Activated T-helper 1 cell treated with anti-CD3 and anti-CD28 coated beads, Interleukin-12 subunit alpha, Interleukin-12 subunit beta, Interleukin-2, Interleukin-4 antibody, amounts not matched to agents 30 ng/mL and 10 ng/mL and 1 ng/mL, durations not matched to agents 14 hours and 24 hours and 36 hours (primary cell): ENCODE data around the gene CHST2. TPM values are rescaled to one million over a fixed set of nuclear protein-coding genes. Genes with fewer than 3 reads are reported as not detected.

ENCODE experiments used
- DNase-seq: peaks from one replicate; pipeline ENCODE4 v3.0.0; 2021; ENCODE audit warnings: low spot score
- H3K27ac Mint-ChIP-seq: one replicate; pipeline ENCODE4 v1.8.0; 2021; ENCODE audit warnings: mild to moderate bottlenecking, mixed read lengths
- H3K27me3 Mint-ChIP-seq: one replicate; pipeline ENCODE4 v1.8.0; 2022; ENCODE audit warnings: mild to moderate bottlenecking, moderate library complexity, mixed read lengths; ENCODE audit not compliant: insufficient read depth
- H3K36me3 Mint-ChIP-seq: one replicate; pipeline ENCODE4 v1.8.0; 2021; ENCODE audit warnings: low read depth, mixed read lengths
- H3K4me1 Mint-ChIP-seq: one replicate; pipeline ENCODE4 v1.8.0; 2021; ENCODE audit warnings: low read depth, mixed read lengths
- H3K4me3 Mint-ChIP-seq: one replicate; pipeline ENCODE4 v1.8.0; 2021; ENCODE audit warnings: mild to moderate bottlenecking, moderate library complexity, mixed read lengths
- H3K9me3 Mint-ChIP-seq: one replicate; pipeline ENCODE4 v1.8.0; 2021; ENCODE audit warnings: mixed read lengths
- intact Hi-C: fragments of 100-400 bp; cut with micrococcal nuclease; formaldehyde crosslinking; loops from one replicate; pipeline ENCODE4 v1.15.1; 2024
- total RNA-seq: library from RNA; stranded (reverse); gene quantifications from 2 replicates; pipeline ENCODE4 v1.2.3, GENCODE V29; 2022

CHST2 gene
- total RNA-seq, 1 donor from 2014 or later: 11.4 TPM

- peaks cover 4% of the 10 kb centered on the region for H3K27me3 Mint-ChIP-seq
- H3K27ac Mint-ChIP-seq: no peak overlapping the region
- no peaks in the 10 kb centered on the region for H3K36me3 Mint-ChIP-seq
- H3K9me3 Mint-ChIP-seq: peaks cover 34% of the 10 kb centered on the region
- H3K4me1 Mint-ChIP-seq: peaks cover 8% of the 10 kb centered on the region
- no peak for DNase-seq
- intact Hi-C loops: no loop called here
- no peak overlapping the region for H3K4me3 Mint-ChIP-seq
Observed at GRCh38 chr3:143103652-143104051, 15.9 kb upstream of the CHST2 start.

DNA sequence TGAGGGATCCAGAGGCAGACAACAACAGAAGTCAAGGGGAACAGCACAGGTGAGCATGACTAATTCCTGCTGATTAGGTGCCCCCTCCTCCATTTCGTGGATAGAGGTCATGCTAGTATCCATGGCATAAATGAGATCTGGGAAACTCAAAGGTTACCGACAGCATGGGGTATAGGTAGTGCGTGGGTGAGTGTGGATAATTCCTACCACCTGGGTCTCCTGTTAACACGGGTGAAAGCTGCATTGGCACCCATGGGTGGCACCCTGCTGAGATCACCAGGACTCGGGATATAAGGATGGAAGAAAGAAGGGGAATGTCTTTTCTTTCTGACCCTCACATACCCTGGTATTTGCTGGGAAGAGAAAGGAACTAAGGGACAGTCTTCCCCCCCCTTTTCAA is 14.4 kb upstream of the CHST2 start:
- intact Hi-C loops: no loop called here
- no peak overlapping the region for H3K4me3 Mint-ChIP-seq
- H3K36me3 Mint-ChIP-seq: no peaks in the 10 kb centered on the region
- H3K27ac Mint-ChIP-seq: no peak overlapping the region
- no peak for DNase-seq
- peaks cover 4% of the 10 kb centered on the region for H3K27me3 Mint-ChIP-seq
- H3K9me3 Mint-ChIP-seq: peaks cover 34% of the 10 kb centered on the region
- peaks cover 8% of the 10 kb centered on the region for H3K4me1 Mint-ChIP-seq

- intact Hi-C loops: no loop called here
- H3K27ac Mint-ChIP-seq: no peak overlapping the region
- no peak overlapping the region for H3K4me3 Mint-ChIP-seq
- no peak for DNase-seq
- peaks cover 18% of the 10 kb centered on the region for H3K9me3 Mint-ChIP-seq
- no peaks in the 10 kb centered on the region for H3K27me3 Mint-ChIP-seq
- no peaks in the 10 kb centered on the region for H3K36me3 Mint-ChIP-seq
- no peaks in the 10 kb centered on the region for H3K4me1 Mint-ChIP-seq
Observed at GRCh38 chr3:143109861-143110260, 9.7 kb upstream of the CHST2 start.

GRCh38 chr3:143110371-143110770 is 9.2 kb upstream of the CHST2 start:
- no peak overlapping the region for H3K4me3 Mint-ChIP-seq
- intact Hi-C loops: no loop called here
- H3K9me3 Mint-ChIP-seq: peaks cover 13% of the 10 kb centered on the region
- DNase-seq: no peak
- no peaks in the 10 kb centered on the region for H3K36me3 Mint-ChIP-seq
- no peak overlapping the region for H3K27ac Mint-ChIP-seq
- H3K4me1 Mint-ChIP-seq: no peaks in the 10 kb centered on the region
- H3K27me3 Mint-ChIP-seq: no peaks in the 10 kb centered on the region

GRCh38 chr3:143118630-143119008 is 952 bp upstream of the CHST2 start:
- Mint-ChIP-seq H3K36me3 (peaks cover 4% of the 10 kb centered on the region), H3K9me3 (no peaks in the 10 kb centered on the region), H3K27me3 (peaks cover 10% of the 10 kb centered on the region), H3K4me3 (peak overlapping the region; percentile 92), H3K27ac (peak overlapping the region; percentile 74), H3K4me1 (peaks cover 30% of the 10 kb centered on the region)
- intact Hi-C loops: loop anchor here (1.0 kb wide), 2 partner anchors 47 to 117 kb away; partner anchors contain the start of gene U2SURP
- DNase-seq: no peak

- no peaks in the 10 kb centered on the region for H3K9me3 Mint-ChIP-seq
- peaks cover 10% of the 10 kb centered on the region for H3K27me3 Mint-ChIP-seq
- peaks cover 4% of the 10 kb centered on the region for H3K36me3 Mint-ChIP-seq
- intact Hi-C loops: loop anchor here (1.0 to 5.0 kb wide), 8 partner anchors 45 to 673 kb away; partner anchors contain the start of genes U2SURP and XRN1
- H3K4me3 Mint-ChIP-seq: peak overlapping the region; percentile 92
- H3K4me1 Mint-ChIP-seq: peaks cover 35% of the 10 kb centered on the region
- peak overlapping the region; percentile 48 for H3K27ac Mint-ChIP-seq
- DNase-seq: peak; percentile 16
Observed at GRCh38 chr3:143119974-143120715, 574 bp downstream of the CHST2 start.

- Mint-ChIP-seq H3K4me3 (peak overlapping the region; percentile 69), H3K27ac (no peak overlapping the region), H3K36me3 (peaks cover 4% of the 10 kb centered on the region), H3K27me3 (peaks cover 10% of the 10 kb centered on the region), H3K9me3 (no peaks in the 10 kb centered on the region), H3K4me1 (peaks cover 35% of the 10 kb centered on the region)
- DNase-seq: peak; percentile 30
- intact Hi-C loops: loop anchor here (1.0 to 5.0 kb wide), 10 partner anchors 59 to 852 kb away; partner anchors contain the start of gene XRN1
Observed at GRCh38 chr3:143120716-143121240, 1.2 kb downstream of the CHST2 start.

- H3K27ac Mint-ChIP-seq: no peak overlapping the region
- H3K9me3 Mint-ChIP-seq: no peaks in the 10 kb centered on the region
- peak; percentile 47 for DNase-seq
- intact Hi-C loops: loop anchor here (1.0 to 5.0 kb wide), 10 partner anchors 60 to 851 kb away; partner anchors contain the start of gene XRN1
- H3K36me3 Mint-ChIP-seq: peaks cover 4% of the 10 kb centered on the region
- peaks cover 10% of the 10 kb centered on the region for H3K27me3 Mint-ChIP-seq
- peaks cover 39% of the 10 kb centered on the region for H3K4me1 Mint-ChIP-seq
- peak overlapping the region; percentile 69 for H3K4me3 Mint-ChIP-seq
Observed at GRCh38 chr3:143121241-143122088, 1.9 kb downstream of the CHST2 start.

DNA sequence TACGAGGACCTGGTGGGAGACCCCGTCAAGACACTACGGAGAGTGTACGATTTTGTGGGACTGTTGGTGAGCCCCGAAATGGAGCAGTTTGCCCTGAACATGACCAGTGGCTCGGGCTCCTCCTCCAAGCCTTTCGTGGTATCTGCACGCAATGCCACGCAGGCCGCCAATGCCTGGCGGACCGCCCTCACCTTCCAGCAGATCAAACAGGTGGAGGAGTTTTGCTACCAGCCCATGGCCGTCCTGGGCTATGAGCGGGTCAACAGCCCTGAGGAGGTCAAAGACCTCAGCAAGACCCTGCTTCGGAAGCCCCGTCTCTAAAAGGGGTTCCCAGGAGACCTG is 2.5 kb downstream of the CHST2 start:
- intact Hi-C loops: loop anchor here (5.0 kb wide), 5 partner anchors 85 to 675 kb away; partner anchors contain the start of gene XRN1
- H3K4me1 Mint-ChIP-seq: peaks cover 38% of the 10 kb centered on the region
- no peak for DNase-seq
- H3K36me3 Mint-ChIP-seq: peaks cover 4% of the 10 kb centered on the region
- peak overlapping the region; percentile 67 for H3K4me3 Mint-ChIP-seq
- H3K9me3 Mint-ChIP-seq: no peaks in the 10 kb centered on the region
- no peak overlapping the region for H3K27ac Mint-ChIP-seq
- peaks cover 10% of the 10 kb centered on the region for H3K27me3 Mint-ChIP-seq

DNA sequence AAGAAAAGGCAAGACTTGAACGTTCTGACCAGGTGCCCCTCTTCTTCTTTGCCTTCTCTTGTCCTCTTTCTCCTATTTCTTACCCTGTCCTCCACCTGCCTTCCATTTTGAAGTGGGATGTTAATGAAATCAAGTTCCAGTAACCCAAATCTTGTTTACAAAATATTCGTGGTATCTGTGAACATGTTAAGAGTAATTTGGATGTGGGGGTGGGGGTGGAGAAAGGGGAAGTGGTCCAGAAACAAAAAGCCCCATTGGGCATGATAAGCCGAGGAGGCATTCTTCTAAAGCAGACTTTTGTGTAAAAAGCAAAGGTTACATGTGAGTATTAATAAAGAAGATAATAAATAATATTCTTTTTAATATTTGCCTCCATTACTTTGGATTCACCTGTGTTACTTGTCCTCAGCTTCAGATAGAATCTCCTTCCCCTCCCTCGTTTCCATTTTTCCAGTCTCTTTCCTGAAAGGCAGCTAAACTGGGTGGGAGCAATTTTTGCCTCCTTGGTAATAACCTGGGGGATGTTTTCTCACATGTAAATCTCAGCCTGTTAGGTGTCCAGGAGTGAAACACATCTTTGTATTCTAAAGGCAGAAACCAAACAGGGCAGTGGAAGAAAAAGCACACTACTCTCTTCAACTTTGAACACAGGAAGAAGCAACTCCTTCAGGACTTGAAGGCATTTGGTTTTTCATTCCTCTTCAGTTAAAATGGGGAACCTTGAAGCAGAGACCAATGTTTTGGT is 3.2 kb downstream of the CHST2 start:
- no peaks in the 10 kb centered on the region for H3K9me3 Mint-ChIP-seq
- no peak overlapping the region for H3K27ac Mint-ChIP-seq
- H3K4me1 Mint-ChIP-seq: peaks cover 38% of the 10 kb centered on the region
- peaks cover 8% of the 10 kb centered on the region for H3K27me3 Mint-ChIP-seq
- intact Hi-C loops: loop anchor here (1.0 to 5.0 kb wide), 6 partner anchors 85 to 675 kb away; partner anchors contain the start of gene XRN1
- H3K4me3 Mint-ChIP-seq: peak overlapping the region; percentile 67
- H3K36me3 Mint-ChIP-seq: peaks cover 4% of the 10 kb centered on the region
- DNase-seq: no peak

GRCh38 chr3:143123353-143123984 is 3.9 kb downstream of the CHST2 start:
- Mint-ChIP-seq H3K9me3 (no peaks in the 10 kb centered on the region), H3K4me1 (peaks cover 37% of the 10 kb centered on the region), H3K4me3 (peak overlapping the region; percentile 45), H3K36me3 (peaks cover 4% of the 10 kb centered on the region), H3K27ac (no peak overlapping the region), H3K27me3 (peaks cover 5% of the 10 kb centered on the region)
- intact Hi-C loops: loop anchor here (1.0 to 5.0 kb wide), 6 partner anchors 84 to 676 kb away; partner anchors contain the start of gene XRN1
- DNase-seq: no peak
